CD4-positive, alpha-beta memory T cell (primary cell): Measurements from ENCODE around the gene HOXD10. TPM values are rescaled to one million over a fixed set of nuclear protein-coding genes. Genes with fewer than 3 reads are reported as not detected.

Experiments used
- CTCF ChIA-PET: fragments of 350-600 bp; sonication (Branson Sonifier 250); formaldehyde crosslinking; loops from one replicate; lab custom pipeline; 2021; ENCODE audit warnings: inconsistent platforms; ENCODE audit not compliant: partially characterized antibody; lab: Charles Lee
- POLR2A ChIA-PET: fragments of 350-600 bp; sonication (Branson Sonifier 250); formaldehyde crosslinking; loops from one replicate; lab custom pipeline; 2021; ENCODE audit not compliant: partially characterized antibody; lab: Charles Lee
- DNase-seq, 5 donors: peaks; one replicate each; pipeline versions ENCODE4 v3.0.0 to v3.0.0-alpha.2; 2020 to 2022; ENCODE audit warnings: mixed read lengths in 1 of 5
- H3K27ac ChIP-seq: one replicate; pipeline ENCODE4 v1.7.0; 2013; ENCODE audit warnings: low read depth, low read length
- H3K27me3 ChIP-seq: 2 replicates; pipeline ENCODE4 v1.7.0; 2013; ENCODE audit warnings: mild to moderate bottlenecking, low read length, moderate library complexity; ENCODE audit not compliant: insufficient read depth
- H3K36me3 ChIP-seq: 2 replicates; pipeline ENCODE4 v1.7.0; 2013; ENCODE audit warnings: mild to moderate bottlenecking, low read length, moderate library complexity; ENCODE audit not compliant: insufficient read depth
- H3K4me1 ChIP-seq: 2 replicates; pipeline ENCODE4 v1.7.0; 2013; ENCODE audit warnings: mild to moderate bottlenecking, low read length, moderate library complexity; ENCODE audit not compliant: insufficient read depth
- H3K4me3 ChIP-seq, 2 donors: one replicate each; pipeline ENCODE4 v1.7.0; 2013; ENCODE audit warnings: low read length in 2 of 2, mild to moderate bottlenecking in 1 of 2
- H3K9me3 ChIP-seq, 2 donors: one replicate each; pipeline ENCODE4 v1.7.0; 2013; ENCODE audit warnings: low read length in 2 of 2, control low read depth in 1 of 2; ENCODE audit not compliant: control insufficient read depth in 1 of 2
- H3K27ac Mint-ChIP-seq, 7 donors: one replicate each; pipeline ENCODE4 v1.8.0; 2020 to 2021; ENCODE audit warnings: mixed read lengths in 7 of 7, mild to moderate bottlenecking in 6 of 7, inconsistent platforms in 3 of 7, moderate library complexity in 3 of 7
- H3K27me3 Mint-ChIP-seq, 2 donors: one replicate each; pipeline ENCODE4 v1.8.0; 2020 to 2021; ENCODE audit warnings: mixed read lengths in 2 of 2
- H3K36me3 Mint-ChIP-seq, 2 donors: one replicate each; pipeline ENCODE4 v1.8.0; 2020 to 2021; ENCODE audit warnings: mixed read lengths in 2 of 2, inconsistent platforms in 1 of 2, mild to moderate bottlenecking in 1 of 2
- H3K4me1 Mint-ChIP-seq, 4 donors: one replicate each; pipeline ENCODE4 v1.8.0; 2020 to 2021; ENCODE audit warnings: mixed read lengths in 4 of 4, mild to moderate bottlenecking in 1 of 4
- H3K4me3 Mint-ChIP-seq, 8 donors: one replicate each; pipeline ENCODE4 v1.8.0; 2020 to 2021; ENCODE audit warnings: mixed read lengths in 8 of 8, mild to moderate bottlenecking in 7 of 8, moderate library complexity in 6 of 8, inconsistent platforms in 3 of 8
- H3K9me3 Mint-ChIP-seq, 8 donors: one replicate each; pipeline ENCODE4 v1.8.0; 2020 to 2021; ENCODE audit warnings: mixed read lengths in 8 of 8, mild to moderate bottlenecking in 5 of 8, inconsistent platforms in 3 of 8, moderate library complexity in 1 of 8
- intact Hi-C: fragments of 100-400 bp; cut with micrococcal nuclease; formaldehyde crosslinking; loops from one replicate; pipeline ENCODE4 v1.15.1; 2023
- polyA plus RNA-seq, 2 donors: library from polyadenylated mRNA; unstranded; fragments of 300-500 nt; fragmentation: Illumina TruSeq; gene quantifications; one replicate each; pipeline ENCODE4 v1.2.3, GENCODE V29; 2021
- total RNA-seq, 2 experiments: library from RNA; stranded (reverse); gene quantifications; one replicate each; pipeline ENCODE4 v1.2.3, GENCODE V29; 2021

Gene HOXD10
- total and polyA plus RNA-seq, 4 experiments from 2014 or later: not detected

DNA sequence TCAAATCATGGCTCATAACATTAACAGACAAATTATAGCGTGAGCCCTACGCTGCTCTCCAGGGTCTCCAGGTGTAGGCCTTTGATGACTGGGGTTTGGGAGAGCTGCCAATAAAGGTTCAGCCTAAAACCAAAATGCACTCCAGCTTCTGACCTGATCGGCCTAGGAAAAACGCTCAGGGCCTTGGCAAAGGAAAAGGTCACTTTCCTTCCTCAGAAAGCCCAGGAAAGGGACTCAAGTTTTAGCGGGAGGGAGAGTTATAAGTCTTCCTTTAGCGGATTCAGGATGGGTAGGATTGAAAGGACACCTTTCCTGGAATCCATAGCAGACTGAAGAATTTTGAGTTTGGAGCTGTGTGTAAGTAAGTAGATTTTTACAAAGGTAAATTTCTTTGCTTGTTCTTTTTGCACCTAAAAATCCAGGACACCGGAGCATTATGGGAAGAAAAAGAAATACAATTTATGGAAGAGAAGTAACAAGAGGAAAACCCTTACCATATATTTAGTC is 41.6 kb upstream of the HOXD10 start:
- intact Hi-C loops: loop anchor here (5.0 kb wide), 2 partner anchors 37 to 73 kb away; partner anchors contain the start of gene LNPK
- peaks cover 86% of the 10 kb centered on the region for H3K27me3 ChIP-seq

DNA sequence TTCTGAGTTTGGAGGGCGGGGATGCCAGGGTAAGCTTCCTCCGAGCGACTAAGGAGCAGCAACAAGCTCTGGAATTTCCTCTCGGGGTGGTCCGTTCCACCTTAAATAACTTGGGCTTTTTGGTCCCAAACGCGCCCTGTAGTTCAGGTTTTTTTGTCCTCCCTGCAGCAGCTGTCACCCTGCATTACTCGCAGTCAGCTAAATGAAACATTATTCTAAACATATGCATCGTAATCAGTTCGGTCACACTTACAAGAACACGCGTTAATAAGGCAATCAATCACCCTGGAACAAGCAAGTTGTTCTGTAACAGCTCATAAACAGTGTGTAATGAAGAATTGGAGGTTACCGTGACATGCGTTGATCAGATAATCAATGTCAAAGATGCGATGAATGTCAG is 41.1 kb upstream of the HOXD10 start:
- Histone ChIP-seq H3K27ac (no peak overlapping the region), H3K36me3 (no peaks in the 10 kb centered on the region), H3K27me3 (peaks cover 81% of the 10 kb centered on the region), H3K9me3 (no peaks in the 10 kb centered on the region), H3K4me3 (no peak overlapping the region), H3K4me1 (no peaks in the 10 kb centered on the region)
- intact Hi-C loops: loop anchor here (5.0 kb wide), 2 partner anchors 37 to 73 kb away; partner anchors contain the start of gene LNPK
- no peak for DNase-seq
- ChIA-PET CTCF (interaction anchor here (1.0 to 1.3 kb wide), 2 partner anchors 22 to 51 kb away, joined by 3 to 4 read pairs; no protein-coding TSS in a partner anchor), POLR2A (no interaction called here)
- Mint-ChIP-seq H3K36me3 (peaks cover 0 to 4% of the 10 kb centered on the region in 2 donors), H3K4me1 (peaks cover 3 to 13% (median 8%) of the 10 kb centered on the region in 4 donors), H3K27me3 (peaks cover 64 to 68% of the 10 kb centered on the region in 2 donors), H3K4me3 (peak overlapping the region in 1 of 8 donors; percentile 26), H3K9me3 (peaks cover 4 to 48% (median 32%) of the 10 kb centered on the region in 8 donors), H3K27ac (peak overlapping the region in 2 of 7 donors; percentile 65 to 69)

More for the DNA sequence above, 41.6 kb upstream of the HOXD10 start:
- ChIA-PET POLR2A (no interaction called here), CTCF (interaction anchor here (1.0 to 1.3 kb wide), 2 partner anchors 22 to 52 kb away, joined by 3 to 4 read pairs; no protein-coding TSS in a partner anchor)
- peaks cover 0 to 4% of the 10 kb centered on the region in 2 donors for H3K36me3 Mint-ChIP-seq
- Histone ChIP-seq H3K36me3 (no peaks in the 10 kb centered on the region), H3K9me3 (no peaks in the 10 kb centered on the region), H3K4me3 (no peak overlapping the region), H3K27ac (no peak overlapping the region), H3K4me1 (no peaks in the 10 kb centered on the region)
- peaks cover 69 to 73% of the 10 kb centered on the region in 2 donors for H3K27me3 Mint-ChIP-seq
- peak overlapping the region in 3 of 7 donors; percentile 50 to 69 (median 65) for H3K27ac Mint-ChIP-seq
- H3K4me1 Mint-ChIP-seq: peaks cover 3 to 13% (median 8%) of the 10 kb centered on the region in 4 donors
- peak overlapping the region in 1 of 8 donors; percentile 26 for H3K4me3 Mint-ChIP-seq
- DNase-seq: no peak
- H3K9me3 Mint-ChIP-seq: peaks cover 4 to 48% (median 32%) of the 10 kb centered on the region in 8 donors

DNA sequence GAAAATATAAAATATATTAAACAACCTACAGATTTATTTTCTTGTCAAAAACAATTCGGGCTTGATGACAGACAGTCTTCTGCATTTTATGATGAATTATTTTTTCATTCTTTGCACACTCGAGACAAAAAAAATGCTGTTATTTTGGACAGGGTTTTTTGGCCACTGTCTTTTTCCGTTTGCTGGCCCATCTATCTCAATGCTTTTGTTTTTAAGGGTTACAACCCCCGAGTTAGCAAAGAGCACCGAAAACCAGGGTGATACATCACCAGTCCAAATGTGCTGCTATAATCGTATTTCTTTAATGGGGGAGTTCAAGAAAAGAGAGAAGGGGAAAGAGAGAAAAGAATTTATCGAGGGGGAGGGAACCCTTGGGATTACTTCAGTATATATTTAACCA is 40.5 kb upstream of the HOXD10 start:
- intact Hi-C loops: loop anchor here (5.0 kb wide), 2 partner anchors 36 to 74 kb away; partner anchors contain the start of gene LNPK
- Mint-ChIP-seq H3K4me1 (peaks cover 3 to 15% (median 8%) of the 10 kb centered on the region in 4 donors), H3K9me3 (peaks cover 4 to 53% (median 35%) of the 10 kb centered on the region in 8 donors), H3K27me3 (peaks cover 63 to 64% of the 10 kb centered on the region in 2 donors), H3K27ac (peak overlapping the region in 3 of 7 donors; percentile 6 to 51 (median 26)), H3K4me3 (no peak overlapping the region), H3K36me3 (peaks cover 0 to 5% of the 10 kb centered on the region in 2 donors)
- H3K27me3 ChIP-seq: peaks cover 81% of the 10 kb centered on the region
- DNase-seq: no peak
- no peak overlapping the region for H3K27ac ChIP-seq
- CTCF ChIA-PET: no interaction called here
- no peak overlapping the region for H3K4me3 ChIP-seq
- H3K36me3 ChIP-seq: no peaks in the 10 kb centered on the region
- POLR2A ChIA-PET: no interaction called here
- no peaks in the 10 kb centered on the region for H3K9me3 ChIP-seq
- H3K4me1 ChIP-seq: no peaks in the 10 kb centered on the region

DNA sequence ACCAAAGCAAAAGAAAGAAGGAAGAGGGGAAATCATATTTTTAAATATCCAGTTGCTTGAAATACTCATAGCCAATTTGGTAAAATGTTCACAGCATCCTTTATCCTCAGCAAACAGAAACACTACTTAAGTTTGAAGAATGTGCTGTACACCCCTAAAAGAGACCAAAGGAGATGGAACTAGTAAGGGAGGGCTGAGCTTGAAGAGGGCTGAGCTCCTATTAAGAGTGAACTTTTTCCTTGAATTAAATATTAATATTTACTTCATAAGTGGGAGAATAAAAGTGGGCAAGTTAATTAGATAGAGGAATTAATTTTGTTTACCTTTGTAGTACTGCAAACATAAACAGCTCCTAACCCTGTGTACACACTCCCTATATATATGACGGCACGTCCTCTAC is 39.8 kb upstream of the HOXD10 start:
- POLR2A ChIA-PET: no interaction called here
- peaks cover 4 to 58% (median 41%) of the 10 kb centered on the region in 8 donors for H3K9me3 Mint-ChIP-seq
- intact Hi-C loops: loop anchor here (5.0 kb wide), 2 partner anchors 36 to 74 kb away; partner anchors contain the start of gene LNPK

DNA sequence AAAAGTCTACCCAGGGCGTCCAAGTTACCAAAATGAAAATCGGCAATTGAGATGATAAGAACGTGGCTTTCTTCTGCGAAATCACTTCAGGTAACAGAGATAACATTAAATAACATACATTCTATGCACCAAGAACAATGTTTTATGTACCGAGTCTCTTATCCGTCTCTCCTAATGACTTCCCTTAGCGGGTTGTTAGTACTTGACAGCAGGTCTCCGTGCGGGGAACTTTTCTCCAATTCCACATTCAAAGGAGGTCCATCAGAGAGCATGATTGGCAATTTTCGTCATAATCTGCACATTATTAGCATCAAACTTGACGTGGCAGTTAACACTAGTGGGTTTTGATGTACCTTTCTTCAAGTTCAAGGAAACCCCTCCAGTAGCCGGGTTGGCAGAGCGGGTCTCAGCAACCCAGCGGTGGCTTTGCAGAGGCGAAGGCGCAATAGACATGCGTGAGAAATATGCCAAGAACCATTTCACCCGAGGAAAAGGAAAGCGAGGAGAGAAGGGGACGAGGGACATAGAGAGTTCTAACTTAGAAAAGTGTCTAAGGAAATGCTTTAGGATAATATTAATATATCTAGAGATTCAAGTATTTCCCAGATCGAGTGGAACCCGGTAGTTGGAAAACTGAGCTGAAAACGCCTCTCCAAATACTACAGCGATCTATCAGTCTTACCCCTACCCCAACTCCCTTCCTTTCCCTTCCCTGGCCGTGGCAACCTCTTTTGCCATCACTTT is 37.9 kb upstream of the HOXD10 start:
- Histone ChIP-seq H3K4me1 (no peaks in the 10 kb centered on the region), H3K27me3 (peaks cover 83% of the 10 kb centered on the region), H3K27ac (no peak overlapping the region), H3K4me3 (no peak overlapping the region), H3K36me3 (no peaks in the 10 kb centered on the region), H3K9me3 (no peaks in the 10 kb centered on the region)
- Mint-ChIP-seq H3K27ac (peak overlapping the region in 5 of 7 donors; percentile 84 to 95 (median 91)), H3K4me3 (peak overlapping the region in 7 of 8 donors; percentile 64 to 82 (median 75)), H3K4me1 (peaks cover 3 to 14% (median 8%) of the 10 kb centered on the region in 4 donors), H3K36me3 (peaks cover 0 to 11% of the 10 kb centered on the region in 2 donors), H3K9me3 (peaks cover 4 to 58% (median 53%) of the 10 kb centered on the region in 8 donors), H3K27me3 (peaks cover 59 to 62% of the 10 kb centered on the region in 2 donors)
- DNase-seq: no peak
- intact Hi-C loops: loop anchor here (2.0 to 5.0 kb wide), 3 partner anchors 18 to 76 kb away; partner anchors contain the start of gene LNPK
- ChIA-PET CTCF (no interaction called here), POLR2A (no interaction called here)

More for the DNA sequence above, 39.8 kb upstream of the HOXD10 start:
- DNase-seq: no peak
- Histone ChIP-seq H3K27me3 (peaks cover 82% of the 10 kb centered on the region), H3K9me3 (no peaks in the 10 kb centered on the region), H3K4me1 (no peaks in the 10 kb centered on the region), H3K36me3 (no peaks in the 10 kb centered on the region), H3K27ac (no peak overlapping the region), H3K4me3 (no peak overlapping the region)
- Mint-ChIP-seq H3K36me3 (peaks cover 0 to 10% of the 10 kb centered on the region in 2 donors), H3K27me3 (peaks cover 62 to 67% of the 10 kb centered on the region in 2 donors), H3K4me1 (peaks cover 3 to 16% (median 8%) of the 10 kb centered on the region in 4 donors), H3K27ac (peak overlapping the region in 3 of 7 donors; percentile 4 to 56 (median 6)), H3K4me3 (no peak overlapping the region)
- CTCF ChIA-PET: no interaction called here

DNA sequence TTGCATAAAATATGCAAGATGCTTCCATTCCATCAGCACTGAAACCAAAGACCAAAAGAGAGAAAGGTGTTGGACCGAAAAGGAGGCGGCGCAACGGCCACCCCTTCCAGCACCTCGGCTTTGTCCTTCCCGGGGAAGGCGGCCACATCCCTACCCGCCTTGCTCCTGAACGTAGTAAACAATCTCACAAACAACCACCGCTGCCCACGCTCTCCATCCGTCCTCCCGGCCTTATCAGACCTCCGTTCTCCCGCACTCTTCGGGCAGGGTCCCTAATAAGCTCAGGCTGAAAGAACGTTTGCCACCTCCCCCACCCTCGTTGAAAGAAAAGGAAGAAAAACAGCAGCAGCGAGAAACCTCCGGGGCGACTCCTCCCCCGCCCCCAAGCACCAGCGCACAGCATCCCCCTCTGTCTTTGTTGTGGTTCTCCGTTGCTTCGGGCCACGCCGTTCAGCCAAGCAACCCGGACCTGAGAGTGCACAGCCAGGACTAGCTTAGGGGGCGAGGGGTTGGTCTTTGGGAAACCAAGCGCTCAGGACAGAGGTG is 37.2 kb upstream of the HOXD10 start:
- Mint-ChIP-seq H3K27me3 (peaks cover 60 to 62% of the 10 kb centered on the region in 2 donors), H3K27ac (peak overlapping the region in 6 of 7 donors; percentile 32 to 95 (median 87)), H3K36me3 (peaks cover 0 to 15% of the 10 kb centered on the region in 2 donors), H3K4me3 (peak overlapping the region; percentile 47 to 82 (median 72)), H3K9me3 (peaks cover 4 to 64% (median 59%) of the 10 kb centered on the region in 8 donors), H3K4me1 (peaks cover 3 to 18% (median 9%) of the 10 kb centered on the region in 4 donors)
- Histone ChIP-seq H3K36me3 (no peaks in the 10 kb centered on the region), H3K4me1 (no peaks in the 10 kb centered on the region), H3K9me3 (no peaks in the 10 kb centered on the region), H3K27me3 (peaks cover 85% of the 10 kb centered on the region), H3K4me3 (no peak overlapping the region), H3K27ac (no peak overlapping the region)
- ChIA-PET CTCF (no interaction called here), POLR2A (no interaction called here)
- intact Hi-C loops: loop anchor here (2.0 to 5.0 kb wide), 3 partner anchors 17 to 77 kb away; partner anchors contain the start of gene LNPK
- no peak for DNase-seq
